ENCODE data around the gene MT1M. TPM values are rescaled to one million over a fixed set of nuclear protein-coding genes. Genes with fewer than 3 reads are reported as not detected.

The MT1M gene
- total and polyA plus RNA-seq, 9 donors = 0.66 to 23.2 (median 7.4) TPM

- Histone ChIP-seq H3K9me3 (no peaks in the 10 kb centered on the region), H3K4me3 (no peak overlapping the region), H3K27me3 (no peaks in the 10 kb centered on the region), H3K27ac (no peak overlapping the region), H3K4me1 (ENCODE audit: insufficient read depth) (peaks cover 3% of the 10 kb centered on the region), H3K36me3 (no peaks in the 10 kb centered on the region)
- WGBS, 3 donors = 26 to 34% (median 30%) methylated on average over 9 of the region's 9 CpGs
- no peak for DNase-seq
- no peak for TF ChIP-seq POLR2A (IDR thresholded peaks at IDR 0.05)
- no peak for TF ChIP-seq EP300 (IDR thresholded peaks at IDR 0.05)
- no peak for TF ChIP-seq CTCF (IDR thresholded peaks at IDR 0.05)
- intact Hi-C loops (cut with DNase I) = loop anchor here in 2 of 4 donors (10.0 kb wide), 2 partner anchors 74 to 96 kb away; partner anchors contain the start of gene MT1X (in 1 of the 2)
Observed at GRCh38 chr16:56588781-56589140, 43.7 kb upstream of the MT1M start.

- no peak for TF ChIP-seq POLR2A (IDR thresholded peaks at IDR 0.05)
- no peak for TF ChIP-seq EP300 (IDR thresholded peaks at IDR 0.05)
- TF ChIP-seq CTCF (IDR thresholded peaks at IDR 0.05) = no peak
- Histone ChIP-seq H3K27me3 (no peaks in the 10 kb centered on the region), H3K4me3 (no peak within 1 kb of the TSS), H3K9me3 (no peaks in the 10 kb centered on the region), H3K4me1 (ENCODE audit: insufficient read depth) (peaks cover 3% of the 10 kb centered on the region), H3K36me3 (no peaks in the 10 kb centered on the region), H3K27ac (no peak within 1 kb of the TSS)
- DNase-seq = peak in 1 of 5 donors; percentile 15
- WGBS, 3 donors = 4% methylated on average over 61 to 87 of the region's 87 CpGs
- intact Hi-C loops (cut with DNase I) = loop anchor here in 2 of 4 donors (10.0 kb wide), 2 partner anchors 75 to 95 kb away; partner anchors contain the start of gene MT1X (in 1 of the 2)
Observed at GRCh38 chr16:56589141-56590039, 43.1 kb upstream of the MT1M start, which contains the start of gene MT3. TSS of gene MT3 (plus strand) at chr16:56589528. CDS start at chr16:56589591, 63 bp downstream.

- Histone ChIP-seq H3K4me3 (no peak overlapping the region), H3K9me3 (no peaks in the 10 kb centered on the region), H3K36me3 (no peaks in the 10 kb centered on the region), H3K27me3 (no peaks in the 10 kb centered on the region), H3K27ac (no peak overlapping the region), H3K4me1 (ENCODE audit: insufficient read depth) (peaks cover 3% of the 10 kb centered on the region)
- WGBS, 3 donors = 48 to 53% (median 51%) methylated on average over 4 of the region's 4 CpGs
- no peak for TF ChIP-seq POLR2A (IDR thresholded peaks at IDR 0.05)
- TF ChIP-seq CTCF (IDR thresholded peaks at IDR 0.05) = no peak
- TF ChIP-seq EP300 (IDR thresholded peaks at IDR 0.05) = no peak
- DNase-seq = no peak
- intact Hi-C loops (cut with DNase I) = loop anchor here in 1 of 4 donors (2.0 kb wide), 1 partner anchor 25 kb away; no protein-coding TSS in a partner anchor
Observed at GRCh38 chr16:56591377-56592060, 40.9 kb upstream of the MT1M start.

- TF ChIP-seq CTCF (IDR thresholded peaks at IDR 0.05) (no peak), POLR2A (IDR thresholded peaks at IDR 0.05) (no peak), EP300 (IDR thresholded peaks at IDR 0.05) (no peak)
- H3K27me3 ChIP-seq = no peaks in the 10 kb centered on the region
- intact Hi-C loops (cut with DNase I) = loop anchor here in 1 of 4 donors (2.0 kb wide), 1 partner anchor 27 kb away; no protein-coding TSS in a partner anchor
- peaks cover 3% of the 10 kb centered on the region for H3K4me1 ChIP-seq (ENCODE audit: insufficient read depth)
- no peak overlapping the region for H3K27ac ChIP-seq
- no peaks in the 10 kb centered on the region for H3K36me3 ChIP-seq
- 77 to 94% (median 82%) methylated on average over 6 of the region's 6 CpGs for WGBS, 3 donors
- H3K4me3 ChIP-seq = no peak overlapping the region
- DNase-seq = no peak
- no peaks in the 10 kb centered on the region for H3K9me3 ChIP-seq
Observed at GRCh38 chr16:56593573-56594291, 38.7 kb upstream of the MT1M start.
